B cell (primary cell): Measurements from ENCODE around the gene HLA-DQB1. TPM values are rescaled to one million over a fixed set of nuclear protein-coding genes. Genes with fewer than 3 reads are reported as not detected.

Source experiments
- ATAC-seq: fragments of 200-7000 bp; cut with Tn5 transposase; one replicate; pipeline ENCODE4 v1.10.0; 2021; ENCODE audit warnings: low read depth, mild to moderate bottlenecking, moderate number of reproducible peaks, moderate library complexity
- CTCF ChIA-PET: fragments of 350-600 bp; sonication (Branson Sonifier 250); formaldehyde crosslinking; loops from one replicate; lab custom pipeline; 2021; ENCODE audit warnings: antibody characterized with exemption, inconsistent platforms; lab: Charles Lee
- POLR2A ChIA-PET: fragments of 350-600 bp; sonication (Branson Sonifier 250); formaldehyde crosslinking; loops from one replicate; lab custom pipeline; 2021; ENCODE audit warnings: antibody characterized with exemption; lab: Charles Lee
- DNase-seq: peaks from one replicate; pipeline ENCODE4 v3.0.0; 2013
- H2AFZ ChIP-seq: 2 replicates; pipeline ENCODE4 v1.6.1; 2012; ENCODE audit warnings: mild to moderate bottlenecking, low read depth, low read length; ENCODE audit not compliant: insufficient read depth, poor library complexity, severe bottlenecking
- H3K27ac ChIP-seq, 2 donors: 1 replicate in 1 of 2; 2 replicates in 1 of 2; pipeline ENCODE4 v1.5.1; 2012 to 2013; ENCODE audit warnings: low read length in 2 of 2, mild to moderate bottlenecking in 2 of 2, moderate library complexity in 1 of 2
- H3K27me3 ChIP-seq, 4 experiments: fragments of 200-600 bp in 1 of 4; sonication (generic) in 1 of 4; replicated peaks in 1 of 4; 1 replicate in 2 of 4; 2 replicates in 2 of 4; pipeline versions ENCODE4 v1.6.1 to v1.7.0; 2013 to 2016; ENCODE audit warnings: low read length in 3 of 4, mild to moderate bottlenecking in 2 of 4, mixed read lengths in 1 of 4, moderate library complexity in 1 of 4; ENCODE audit not compliant: insufficient read depth in 4 of 4, control insufficient read depth in 3 of 4; ENCODE audit errors: control extremely low read depth in 1 of 4
- H3K36me3 ChIP-seq, 2 experiments: replicated peaks in 1 of 2; 1 replicate in 1 of 2; 2 replicates in 1 of 2; pipeline versions ENCODE4 v1.6.1 to v1.7.1; 2013; ENCODE audit warnings: low read length in 1 of 2; ENCODE audit not compliant: insufficient read depth in 2 of 2, control insufficient read depth in 1 of 2; ENCODE audit errors: control extremely low read depth in 1 of 2, extremely low read depth in 1 of 2
- H3K4me1 ChIP-seq, 2 donors: fragments of 200-600 bp in 1 of 2; sonication (generic) in 1 of 2; 1 replicate in 1 of 2; 2 replicates in 1 of 2; pipeline versions ENCODE4 v1.5.1 to v1.6.1; 2013 to 2017; ENCODE audit warnings: low read length in 2 of 2; ENCODE audit not compliant: control insufficient read depth in 2 of 2, insufficient read depth in 2 of 2
- H3K4me2 ChIP-seq: replicated peaks from 2 replicates; pipeline ENCODE3; 2012; ENCODE audit warnings: mild to moderate bottlenecking, low read depth, low read length; ENCODE audit not compliant: poor library complexity, severe bottlenecking
- H3K4me3 ChIP-seq, 5 experiments: fragments of 200-600 bp in 1 of 5; sonication (generic) in 1 of 5; 1 replicate in 3 of 5; 2 replicates in 2 of 5; pipeline versions ENCODE4 v1.5.1 to v1.7.0; 2011 to 2016; ENCODE audit warnings: low read length in 4 of 5, mild to moderate bottlenecking in 4 of 5, low read depth in 2 of 5, control low read depth in 1 of 5, moderate library complexity in 1 of 5; ENCODE audit not compliant: insufficient read depth in 1 of 5; ENCODE audit errors: control extremely low read depth in 1 of 5, extremely low read depth in 1 of 5
- H3K79me2 ChIP-seq: fragments of 200-600 bp; sonication (generic); one replicate; pipeline ENCODE4 v1.6.0; 2016; ENCODE audit warnings: low read length; ENCODE audit not compliant: control insufficient read depth, insufficient read depth
- H3K9ac ChIP-seq: fragments of 200-600 bp; sonication (generic); 2 replicates; pipeline ENCODE4 v1.6.1; 2017; ENCODE audit warnings: mild to moderate bottlenecking, low read length, moderate library complexity
- H3K9me3 ChIP-seq, 3 donors: one replicate each; pipeline versions ENCODE4 v1.6.1 to v1.7.1; 2013; ENCODE audit warnings: low read length in 2 of 3; ENCODE audit not compliant: control insufficient read depth in 2 of 3, insufficient read depth in 1 of 3; ENCODE audit errors: control extremely low read depth in 1 of 3
- H4K20me1 ChIP-seq: 2 replicates; pipeline ENCODE4 v1.6.0; 2012; ENCODE audit warnings: mild to moderate bottlenecking, low read length; ENCODE audit not compliant: insufficient read depth, control insufficient read depth, poor library complexity, severe bottlenecking
- H3K27ac Mint-ChIP-seq: one replicate; pipeline ENCODE4 v1.8.0; 2021; ENCODE audit warnings: mixed read lengths
- H3K27me3 Mint-ChIP-seq: one replicate; pipeline ENCODE4 v1.8.0; 2021; ENCODE audit warnings: mixed read lengths
- H3K4me1 Mint-ChIP-seq: one replicate; pipeline ENCODE4 v1.8.0; 2021; ENCODE audit warnings: mixed read lengths
- H3K4me3 Mint-ChIP-seq: one replicate; pipeline ENCODE4 v1.8.0; 2021; ENCODE audit warnings: mixed read lengths
- H3K9me3 Mint-ChIP-seq: one replicate; pipeline ENCODE4 v1.8.0; 2022; ENCODE audit warnings: mixed read lengths; ENCODE audit not compliant: insufficient read depth
- EZH2 ChIP-seq: IDR thresholded peaks from 2 replicates; pipeline ENCODE4 v1.6.1; 2012; ENCODE audit warnings: borderline replicate concordance, low read depth, mild to moderate bottlenecking, moderate library complexity, low read length; ENCODE audit not compliant: insufficient read depth, poor library complexity, severe bottlenecking
- WGBS: methylation state at CpG from one replicate; pipeline ENCODE4 v1.1.5; 2013; ENCODE audit warnings: missing lambda C conversion rate; ENCODE audit not compliant: insufficient coverage; 5-methylcytosine and 5-hydroxymethylcytosine counted together
- intact Hi-C: fragments of 100-400 bp; cut with micrococcal nuclease; formaldehyde crosslinking; loops from one replicate; pipeline ENCODE4 v1.10.0; 2022
- polyA plus RNA-seq: library from polyadenylated mRNA; depleted of rRNA; stranded (reverse); fragments of >200 nt; gene quantifications from 2 replicates; pipeline ENCODE4 v1.2.3, GENCODE V29; 2012
- total RNA-seq, 2 donors: library from RNA; stranded (reverse); fragments of 120-200 nt in 1 of 2; gene quantifications; 1 replicate in 1 of 2; 2 replicates in 1 of 2; pipeline versions ENCODE4 v1.2.3 to v1.2.4, GENCODE V29; 2013 to 2022
- TF ChIP-seq, protein P1 (sequence below): fragments of 200-600 bp; IDR thresholded peaks from one replicate; pipeline ENCODE4 v1.8.0; 2022; ENCODE audit warnings: antibody characterized with exemption, mild to moderate bottlenecking

The HLA-DQB1 gene
- total and polyA plus RNA-seq, 2 donors (not counting 1 experiment from before 2014, with no cell fraction given): 267 to 986 TPM

DNA sequence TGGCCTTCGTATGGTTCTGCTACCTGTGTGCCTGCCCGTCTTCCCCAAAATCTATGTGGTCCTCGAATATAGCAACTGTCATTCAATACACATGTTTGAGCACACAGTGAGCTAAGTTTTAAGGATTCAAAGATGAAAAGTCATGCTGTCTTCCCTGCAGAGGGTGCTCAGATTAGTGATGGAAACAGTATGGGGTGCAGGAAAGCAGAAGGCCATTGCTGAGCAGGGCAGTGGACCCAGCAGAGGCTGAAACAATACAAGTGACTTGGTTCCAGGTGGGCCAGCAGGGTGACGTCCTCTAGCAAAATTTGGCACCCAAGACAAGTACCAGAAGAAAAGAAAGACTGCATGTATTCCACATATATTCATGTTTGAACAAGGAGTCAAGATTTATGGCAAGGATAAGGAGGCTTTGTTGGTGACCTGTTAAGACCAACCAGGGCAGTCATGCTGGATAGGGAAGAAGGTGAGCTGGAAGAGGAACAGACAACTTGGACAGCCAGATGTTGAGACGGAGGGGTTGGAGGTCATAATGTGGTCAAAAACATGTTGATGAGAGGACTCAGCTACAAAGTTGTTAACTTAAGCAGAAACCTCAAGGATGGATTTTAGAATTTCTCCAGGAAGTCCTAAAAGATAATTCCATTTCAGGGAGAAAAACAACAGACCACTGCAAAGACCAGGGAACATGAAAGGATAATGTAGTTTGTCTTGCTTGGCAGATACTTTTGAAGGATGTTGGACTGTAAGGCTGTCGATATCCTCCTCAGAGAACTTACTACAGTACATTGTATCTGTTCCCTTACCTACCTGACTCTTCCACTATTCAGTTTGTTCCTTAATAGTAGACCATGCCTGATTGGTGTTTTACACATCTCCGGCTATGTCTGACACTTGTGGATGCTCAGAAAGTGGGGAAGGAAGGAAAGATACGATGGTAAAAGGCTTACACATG is 26.7 kb downstream of the HLA-DQB1 start:
- DNase-seq (peak; percentile 36), ATAC-seq (no peak)
- Histone ChIP-seq H3K27me3 (no peaks in the 10 kb centered on the region), H2AFZ (no peak overlapping the region), H4K20me1 (no peaks in the 10 kb centered on the region), H3K9me3 (no peaks in the 10 kb centered on the region), H3K36me3 (peaks cover 0 to 6% of the 10 kb centered on the region in 2 experiments), H3K4me3 (peak overlapping the region in 4 of 5 experiments; percentile 29 to 100 (median 64)), H3K9ac (peak overlapping the region; percentile 100), H3K27ac (peak overlapping the region; percentile 12 to 98), H3K4me2 (peak overlapping the region; percentile 80), H3K4me1 (peaks cover 23 to 34% of the 10 kb centered on the region in 2 donors), H3K79me2 (peaks cover 48% of the 10 kb centered on the region)
- TF ChIP-seq, protein P1, sequence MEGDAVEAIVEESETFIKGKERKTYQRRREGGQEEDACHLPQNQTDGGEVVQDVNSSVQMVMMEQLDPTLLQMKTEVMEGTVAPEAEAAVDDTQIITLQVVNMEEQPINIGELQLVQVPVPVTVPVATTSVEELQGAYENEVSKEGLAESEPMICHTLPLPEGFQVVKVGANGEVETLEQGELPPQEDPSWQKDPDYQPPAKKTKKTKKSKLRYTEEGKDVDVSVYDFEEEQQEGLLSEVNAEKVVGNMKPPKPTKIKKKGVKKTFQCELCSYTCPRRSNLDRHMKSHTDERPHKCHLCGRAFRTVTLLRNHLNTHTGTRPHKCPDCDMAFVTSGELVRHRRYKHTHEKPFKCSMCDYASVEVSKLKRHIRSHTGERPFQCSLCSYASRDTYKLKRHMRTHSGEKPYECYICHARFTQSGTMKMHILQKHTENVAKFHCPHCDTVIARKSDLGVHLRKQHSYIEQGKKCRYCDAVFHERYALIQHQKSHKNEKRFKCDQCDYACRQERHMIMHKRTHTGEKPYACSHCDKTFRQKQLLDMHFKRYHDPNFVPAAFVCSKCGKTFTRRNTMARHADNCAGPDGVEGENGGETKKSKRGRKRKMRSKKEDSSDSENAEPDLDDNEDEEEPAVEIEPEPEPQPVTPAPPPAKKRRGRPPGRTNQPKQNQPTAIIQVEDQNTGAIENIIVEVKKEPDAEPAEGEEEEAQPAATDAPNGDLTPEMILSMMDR: no peak
- no peak for TF ChIP-seq EZH2
- 0% methylated on average over 3 of the region's 8 CpGs for WGBS
- Mint-ChIP-seq H3K9me3 (no peaks in the 10 kb centered on the region), H3K4me1 (peaks cover 74% of the 10 kb centered on the region), H3K27me3 (no peaks in the 10 kb centered on the region), H3K4me3 (peak overlapping the region; percentile 99), H3K27ac (peak overlapping the region; percentile 99)
- ChIA-PET CTCF (interaction anchor here (1.1 to 2.3 kb wide), 3 partner anchors 17 to 60 kb away, joined by 3 to 11 read pairs (median 5); no protein-coding TSS in a partner anchor), POLR2A (interaction anchor here (0.7 to 2.8 kb wide), 7 partner anchors 17 to 200 kb away, joined by 3 to 11 read pairs (median 3); partner anchors contain the start of genes HLA-DQB1 and HLA-DRA)
- intact Hi-C loops: loop anchor here (5.0 kb wide), 1 partner anchor 37 kb away; no protein-coding TSS in a partner anchor
